ENCODE measurements around the gene SCN4A. TPM values are rescaled to one million over a fixed set of nuclear protein-coding genes. Genes with fewer than 3 reads are reported as not detected.
"Not testable (repeated sequence)": the region's sequence is repeated elsewhere in the genome, so short reads cannot be mapped to it uniquely, and the experiment has no call there.

The SCN4A gene
- total RNA-seq, 4 donors from 2014 or later: 0.80 to 1.5 (median 0.81) TPM

GRCh38 chr17:63925615-63926014, 47.1 kb downstream of the SCN4A start:
- TF ChIP-seq, protein P1, sequence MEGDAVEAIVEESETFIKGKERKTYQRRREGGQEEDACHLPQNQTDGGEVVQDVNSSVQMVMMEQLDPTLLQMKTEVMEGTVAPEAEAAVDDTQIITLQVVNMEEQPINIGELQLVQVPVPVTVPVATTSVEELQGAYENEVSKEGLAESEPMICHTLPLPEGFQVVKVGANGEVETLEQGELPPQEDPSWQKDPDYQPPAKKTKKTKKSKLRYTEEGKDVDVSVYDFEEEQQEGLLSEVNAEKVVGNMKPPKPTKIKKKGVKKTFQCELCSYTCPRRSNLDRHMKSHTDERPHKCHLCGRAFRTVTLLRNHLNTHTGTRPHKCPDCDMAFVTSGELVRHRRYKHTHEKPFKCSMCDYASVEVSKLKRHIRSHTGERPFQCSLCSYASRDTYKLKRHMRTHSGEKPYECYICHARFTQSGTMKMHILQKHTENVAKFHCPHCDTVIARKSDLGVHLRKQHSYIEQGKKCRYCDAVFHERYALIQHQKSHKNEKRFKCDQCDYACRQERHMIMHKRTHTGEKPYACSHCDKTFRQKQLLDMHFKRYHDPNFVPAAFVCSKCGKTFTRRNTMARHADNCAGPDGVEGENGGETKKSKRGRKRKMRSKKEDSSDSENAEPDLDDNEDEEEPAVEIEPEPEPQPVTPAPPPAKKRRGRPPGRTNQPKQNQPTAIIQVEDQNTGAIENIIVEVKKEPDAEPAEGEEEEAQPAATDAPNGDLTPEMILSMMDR (IDR thresholded peaks at IDR 0.05): no peak
- no peak for TF ChIP-seq POLR2A (IDR thresholded peaks at IDR 0.05)
- 75 to 79% methylated on average over 5 of the region's 5 CpGs for WGBS, 2 donors
- intact Hi-C loops (cut with DNase I; ENCODE audit: low total_unique reads): no loop called here

GRCh38 chr17:63922402-63922801, 50.3 kb downstream of the SCN4A start:
- WGBS, 2 donors: 73 to 80% methylated on average over 9 of the region's 9 CpGs

More at GRCh38 chr17:63925615-63926014, 47.1 kb downstream of the SCN4A start:
- DNase-seq (ENCODE audit: low spot score in 2 of 2): no peak
- H3K4me3 ChIP-seq (ENCODE audit: low read depth, poor library complexity, severe bottlenecking): no peak overlapping the region

DNA sequence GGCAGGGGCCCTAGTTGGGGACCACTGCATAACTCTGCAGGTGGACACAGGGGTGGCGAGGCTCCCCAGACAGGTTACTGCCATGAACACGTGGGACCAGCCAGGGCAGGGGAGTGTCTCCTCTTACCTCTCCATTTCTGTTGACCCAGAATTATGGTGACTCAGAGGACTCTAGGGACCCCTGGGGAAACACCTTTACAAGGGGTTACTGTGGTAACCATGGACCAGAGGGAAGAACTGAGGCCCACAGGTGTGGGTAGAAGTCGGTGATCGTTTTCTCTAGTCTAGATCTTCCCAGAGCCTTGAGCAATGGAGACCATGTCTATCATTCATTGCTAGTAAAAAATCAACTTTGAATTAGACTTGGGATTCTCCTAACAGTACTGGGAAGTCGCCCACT, 51.9 kb downstream of the SCN4A start:
- intact Hi-C loops (cut with DNase I; ENCODE audit: low total_unique reads); DNase-seq (ENCODE audit: low spot score in 2 of 2); H3K4me3 ChIP-seq (ENCODE audit: low read depth, poor library complexity, severe bottlenecking): not testable (repeated sequence)
- WGBS, 2 donors: 93 to 94% methylated on average over 5 of the region's 5 CpGs

More at GRCh38 chr17:63922402-63922801, 50.3 kb downstream of the SCN4A start:
- H3K4me3 ChIP-seq (ENCODE audit: low read depth, poor library complexity, severe bottlenecking); intact Hi-C loops (cut with DNase I; ENCODE audit: low total_unique reads); DNase-seq (ENCODE audit: low spot score in 2 of 2): not testable (repeated sequence)

GRCh38 chr17:63920050-63920449, 52.7 kb downstream of the SCN4A start:
- DNase-seq (ENCODE audit: low spot score in 2 of 2); H3K4me3 ChIP-seq (ENCODE audit: low read depth, poor library complexity, severe bottlenecking); intact Hi-C loops (cut with DNase I; ENCODE audit: low total_unique reads): not testable (repeated sequence)
- WGBS, 2 donors: 74 to 77% methylated on average over 6 of the region's 6 CpGs

- WGBS, 2 donors: 43 to 44% methylated on average over 8 of the region's 8 CpGs
- TF ChIP-seq, protein P1 (IDR thresholded peaks at IDR 0.05): peak in 2 of 3 donors; percentile 35 to 95
- no peak for TF ChIP-seq POLR2A (IDR thresholded peaks at IDR 0.05)
- peak in 1 of 2 donors; percentile 47 for DNase-seq (ENCODE audit: low spot score in 2 of 2)
- intact Hi-C loops (cut with DNase I; ENCODE audit: low total_unique reads): loop anchor here (10.0 kb wide), 3 partner anchors 105 to 365 kb away; partner anchors contain the start of genes ERN1 and ICAM2
- no peak overlapping the region for H3K4me3 ChIP-seq (ENCODE audit: low read depth, poor library complexity, severe bottlenecking)
Observed at GRCh38 chr17:63919311-63919723, 53.4 kb downstream of the SCN4A start.

- DNase-seq (ENCODE audit: low spot score in 2 of 2); H3K4me3 ChIP-seq (ENCODE audit: low read depth, poor library complexity, severe bottlenecking): not testable (repeated sequence)
- intact Hi-C loops (cut with DNase I; ENCODE audit: low total_unique reads): loop anchor here (10.0 kb wide), 3 partner anchors 106 to 366 kb away; partner anchors contain the start of genes ERN1 and ICAM2
- WGBS, 2 donors: 52 to 55% methylated on average over 10 of the region's 10 CpGs
Observed at GRCh38 chr17:63918789-63919305, 53.9 kb downstream of the SCN4A start, which contains the start of gene GH1. Gene GH1, minus strand, starts transcription at chr17:63918839. Its CDS starts 63 bp downstream, at chr17:63918776.

DNA sequence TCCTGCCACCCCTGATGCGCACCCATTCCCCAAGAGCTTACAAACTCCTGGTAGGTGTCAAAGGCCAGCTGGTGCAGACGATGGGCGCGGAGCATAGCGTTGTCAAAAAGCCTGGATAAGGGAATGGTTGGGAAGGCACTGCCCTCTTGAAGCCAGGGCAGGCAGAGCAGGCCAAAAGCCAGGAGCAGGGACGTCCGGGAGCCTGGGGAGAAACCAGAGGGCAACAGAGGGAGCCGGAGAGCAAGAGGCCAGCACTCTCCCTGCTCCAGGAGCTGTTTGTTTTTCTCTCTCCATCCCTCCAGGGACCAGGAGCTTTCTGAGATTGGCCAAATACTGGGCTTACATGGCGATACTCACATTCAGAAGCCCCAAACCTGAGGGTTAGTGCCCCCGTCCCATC, 54.4 kb downstream of the SCN4A start:
- H3K4me3 ChIP-seq (ENCODE audit: low read depth, poor library complexity, severe bottlenecking): no peak overlapping the region
- intact Hi-C loops (cut with DNase I; ENCODE audit: low total_unique reads): loop anchor here (10.0 kb wide), 3 partner anchors 106 to 366 kb away; partner anchors contain the start of genes ERN1 and ICAM2
- 57 to 64% methylated on average over 10 of the region's 10 CpGs for WGBS, 2 donors
- DNase-seq (ENCODE audit: low spot score in 2 of 2): no peak
- TF ChIP-seq, protein P1 (IDR thresholded peaks at IDR 0.05): no peak
- no peak for TF ChIP-seq POLR2A (IDR thresholded peaks at IDR 0.05)

GRCh38 chr17:63917646-63918045, 55.1 kb downstream of the SCN4A start:
- 80 to 84% methylated on average over 7 to 13 of the region's 13 CpGs for WGBS, 2 donors
- H3K4me3 ChIP-seq (ENCODE audit: low read depth, poor library complexity, severe bottlenecking): no peak overlapping the region
- TF ChIP-seq POLR2A (IDR thresholded peaks at IDR 0.05): no peak
- TF ChIP-seq, protein P1 (IDR thresholded peaks at IDR 0.05): no peak
- DNase-seq (ENCODE audit: low spot score in 2 of 2): no peak
- intact Hi-C loops (cut with DNase I; ENCODE audit: low total_unique reads): loop anchor here (10.0 kb wide), 3 partner anchors 107 to 367 kb away; partner anchors contain the start of genes ERN1 and ICAM2

DNA sequence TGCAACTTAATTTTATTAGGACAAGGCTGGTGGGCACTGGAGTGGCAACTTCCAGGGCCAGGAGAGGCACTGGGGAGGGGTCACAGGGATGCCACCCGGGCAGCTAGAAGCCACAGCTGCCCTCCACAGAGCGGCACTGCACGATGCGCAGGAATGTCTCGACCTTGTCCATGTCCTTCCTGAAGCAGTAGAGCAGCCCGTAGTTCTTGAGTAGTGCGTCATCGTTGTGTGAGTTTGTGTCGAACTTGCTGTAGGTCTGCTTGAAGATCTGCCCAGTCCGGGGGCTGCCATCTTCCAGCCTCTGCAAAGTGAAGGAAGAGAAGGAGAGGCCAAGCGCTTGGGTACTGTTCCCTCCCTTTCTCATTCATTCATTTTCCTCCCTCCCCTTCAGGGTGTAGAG, 55.5 kb downstream of the SCN4A start:
- not testable (repeated sequence) for DNase-seq (ENCODE audit: low spot score in 2 of 2); H3K4me3 ChIP-seq (ENCODE audit: low read depth, poor library complexity, severe bottlenecking)
- 88 to 92% methylated on average over 11 of the region's 11 CpGs for WGBS, 2 donors
- intact Hi-C loops (cut with DNase I; ENCODE audit: low total_unique reads): loop anchor here (10.0 kb wide), 3 partner anchors 108 to 368 kb away; partner anchors contain the start of genes ERN1 and ICAM2
